Measurements from ENCODE around the gene C1orf116.

Gene C1orf116

GRCh38 chr1:207009945-207010344 lies 22.6 kb downstream of the C1orf116 start:
- ATAC-seq: no peak
- TF ChIP-seq ZFP3 (CRISPR knock-in tag; IDR thresholded peaks at IDR 0.05) (no peak), RARB (CRISPR knock-in tag; IDR thresholded peaks at IDR 0.05) (no peak), ZFP30 (CRISPR knock-in tag; IDR thresholded peaks at IDR 0.05) (no peak), CREB5 (CRISPR knock-in tag; IDR thresholded peaks at IDR 0.05; ENCODE audit: low read depth) (no peak), ARNTL (CRISPR knock-in tag; IDR thresholded peaks at IDR 0.05; ENCODE audit: borderline replicate concordance, low read depth) (no peak), TSHZ2 (CRISPR knock-in tag; IDR thresholded peaks at IDR 0.05) (no peak), ESRRG (CRISPR knock-in tag; IDR thresholded peaks at IDR 0.05) (no peak), BACH2 (CRISPR knock-in tag; IDR thresholded peaks at IDR 0.05; ENCODE audit: borderline replicate concordance) (no peak), POU6F1 (CRISPR knock-in tag; IDR thresholded peaks at IDR 0.05; ENCODE audit: borderline replicate concordance, low read depth) (no peak), OSR1 (CRISPR knock-in tag; IDR thresholded peaks at IDR 0.05) (no peak), PPARA (CRISPR knock-in tag; IDR thresholded peaks at IDR 0.05; ENCODE audit: borderline replicate concordance) (no peak), ISL1 (CRISPR knock-in tag; IDR thresholded peaks at IDR 0.05) (no peak), TOX (CRISPR knock-in tag; IDR thresholded peaks at IDR 0.05; ENCODE audit: borderline replicate concordance) (no peak), CSDC2 (CRISPR knock-in tag; IDR thresholded peaks at IDR 0.05) (no peak), GLIS3 (CRISPR knock-in tag; IDR thresholded peaks at IDR 0.05) (no peak), CSRNP3 (CRISPR knock-in tag; IDR thresholded peaks at IDR 0.05) (no peak), ZNF8 (CRISPR knock-in tag; IDR thresholded peaks at IDR 0.05) (no peak), TCF4 (CRISPR knock-in tag; IDR thresholded peaks at IDR 0.05; ENCODE audit: borderline replicate concordance) (no peak), PATZ1 (CRISPR knock-in tag; IDR thresholded peaks at IDR 0.05; ENCODE audit: borderline replicate concordance) (no peak), ZNF70 (CRISPR knock-in tag; IDR thresholded peaks at IDR 0.05) (no peak)

GRCh38 chr1:207009182-207009850 lies 23.2 kb downstream of the C1orf116 start:
- TF ChIP-seq ZFP3 (CRISPR knock-in tag; IDR thresholded peaks at IDR 0.05) (no peak), ISL1 (CRISPR knock-in tag; IDR thresholded peaks at IDR 0.05) (no peak), PATZ1 (CRISPR knock-in tag; IDR thresholded peaks at IDR 0.05; ENCODE audit: borderline replicate concordance) (no peak), PPARA (CRISPR knock-in tag; IDR thresholded peaks at IDR 0.05; ENCODE audit: borderline replicate concordance) (no peak), CSDC2 (CRISPR knock-in tag; IDR thresholded peaks at IDR 0.05) (no peak)
- no peak for ATAC-seq

Measured in SK-N-SH treated with all-trans-retinoic acid at 6 μM for 48 hours (cell line).